ENCODE data around the gene PRAMEF25. TPM values are rescaled to one million over a fixed set of nuclear protein-coding genes. Genes with fewer than 3 reads are reported as not detected.
"Not testable (repeated sequence)": the region's sequence is repeated elsewhere in the genome, so short reads cannot be mapped to it uniquely, and the experiment has no call there.

The PRAMEF25 gene
- not detected for total RNA-seq
- not detected for polyA plus RNA-seq
- not detected for total RNA-seq

GRCh38 chr1:13070474-13070873 is at the start of gene PRAMEF25:
Gene PRAMEF25, plus strand, starts transcription at chr1:13070774. Its CDS starts 2,920 bp downstream, at chr1:13073694.
- POLR2A ChIA-PET, H3K36me3 Mint-ChIP-seq, H3K27me3 Mint-ChIP-seq: not testable (repeated sequence)

GRCh38 chr1:13056475-13056874 is 14.1 kb upstream of the PRAMEF25 start, which contains the start of gene PRAMEF27:
Gene PRAMEF27, minus strand, starts transcription at chr1:13056575. Its CDS starts 2,916 bp downstream, at chr1:13053659.
- H3K27ac Mint-ChIP-seq; H3K27me3 Mint-ChIP-seq; H3K9me3 Mint-ChIP-seq; H3K4me1 Mint-ChIP-seq; H3K4me3 ChIP-seq (ENCODE audit: low read length); H3K36me3 Mint-ChIP-seq; CTCF ChIA-PET; DNase-seq; ATAC-seq; H3K9me3 ChIP-seq (ENCODE audit: control insufficient read depth in 2 of 3, low read length in 3 of 3); H3K4me3 Mint-ChIP-seq; H3K4me1 ChIP-seq (ENCODE audit: control insufficient read depth in 2 of 2, insufficient read depth in 2 of 2, low read length in 2 of 2); H3K36me3 ChIP-seq (ENCODE audit: control insufficient read depth in 2 of 3, insufficient read depth in 3 of 3, low read length in 3 of 3); POLR2A ChIA-PET; H3K27me3 ChIP-seq (ENCODE audit: control insufficient read depth in 2 of 2, insufficient read depth in 2 of 2, low read length in 2 of 2); H3K27ac ChIP-seq (ENCODE audit: low read depth, low read length); intact Hi-C loops (cut with micrococcal nuclease): not testable (repeated sequence)

More at GRCh38 chr1:13070474-13070873, at the start of gene PRAMEF25:
- H3K4me1 Mint-ChIP-seq; H3K4me1 ChIP-seq (ENCODE audit: control insufficient read depth in 2 of 2, insufficient read depth in 2 of 2, low read length in 2 of 2); H3K9me3 ChIP-seq (ENCODE audit: control insufficient read depth in 2 of 3, low read length in 3 of 3); intact Hi-C loops (cut with micrococcal nuclease); H3K27ac ChIP-seq (ENCODE audit: low read depth, low read length); CTCF ChIA-PET; H3K27ac Mint-ChIP-seq; DNase-seq; H3K27me3 ChIP-seq (ENCODE audit: control insufficient read depth in 2 of 2, insufficient read depth in 2 of 2, low read length in 2 of 2); H3K9me3 Mint-ChIP-seq; H3K36me3 ChIP-seq (ENCODE audit: control insufficient read depth in 2 of 3, insufficient read depth in 3 of 3, low read length in 3 of 3); H3K4me3 ChIP-seq (ENCODE audit: low read length); H3K4me3 Mint-ChIP-seq; ATAC-seq: not testable (repeated sequence)

GRCh38 chr1:13116754-13117153 is 46.2 kb downstream of the PRAMEF25 start, which contains the start of gene HNRNPCL2:
Gene HNRNPCL2, minus strand, starts transcription at chr1:13116854. Its CDS starts 454 bp downstream, at chr1:13116400.
- H3K27ac ChIP-seq (ENCODE audit: low read depth, low read length); H3K27me3 ChIP-seq (ENCODE audit: control insufficient read depth in 2 of 2, insufficient read depth in 2 of 2, low read length in 2 of 2); H3K36me3 Mint-ChIP-seq; DNase-seq; ATAC-seq; H3K4me1 Mint-ChIP-seq; intact Hi-C loops (cut with micrococcal nuclease); H3K36me3 ChIP-seq (ENCODE audit: control insufficient read depth in 2 of 3, insufficient read depth in 3 of 3, low read length in 3 of 3); CTCF ChIA-PET; POLR2A ChIA-PET; H3K27ac Mint-ChIP-seq; H3K9me3 Mint-ChIP-seq; H3K9me3 ChIP-seq (ENCODE audit: control insufficient read depth in 2 of 3, low read length in 3 of 3); H3K4me3 Mint-ChIP-seq; H3K4me1 ChIP-seq (ENCODE audit: control insufficient read depth in 2 of 2, insufficient read depth in 2 of 2, low read length in 2 of 2); H3K4me3 ChIP-seq (ENCODE audit: low read length): not testable (repeated sequence)
- H3K27me3 Mint-ChIP-seq = peaks cover 0 to 16% (median 8%) of the 10 kb centered on the region in 5 donors

Other genes with a start within 250 kb of the PRAMEF25 start
- gene PRAMEF11, start 239.4 kb upstream of the PRAMEF25 start, total RNA-seq = not detected
- gene PRAMEF11, start 239.4 kb upstream of the PRAMEF25 start, polyA plus RNA-seq = not detected
- not detected for gene HNRNPCL1, start 222.1 kb upstream of the PRAMEF25 start, total RNA-seq
- not detected for gene HNRNPCL1, start 222.1 kb upstream of the PRAMEF25 start, polyA plus RNA-seq
- gene PRAMEF2, start 213.7 kb upstream of the PRAMEF25 start, total RNA-seq = not detected
- not detected for gene PRAMEF2, start 213.7 kb upstream of the PRAMEF25 start, polyA plus RNA-seq
- not detected for gene PRAMEF4, start 184.6 kb upstream of the PRAMEF25 start, total RNA-seq
- gene PRAMEF4, start 184.6 kb upstream of the PRAMEF25 start, polyA plus RNA-seq = not detected
- not detected for gene PRAMEF10, start 172.5 kb upstream of the PRAMEF25 start, total RNA-seq
- gene PRAMEF10, start 172.5 kb upstream of the PRAMEF25 start, polyA plus RNA-seq = not detected
- not detected for gene PRAMEF7, start 154.2 kb upstream of the PRAMEF25 start, total RNA-seq
- not detected for gene PRAMEF7, start 154.2 kb upstream of the PRAMEF25 start, polyA plus RNA-seq
- gene PRAMEF6, start 123.2 kb upstream of the PRAMEF25 start, total RNA-seq = not detected
- gene PRAMEF6, start 123.2 kb upstream of the PRAMEF25 start, polyA plus RNA-seq = not detected
- not detected for gene PRAMEF27, start 14.2 kb upstream of the PRAMEF25 start, total RNA-seq
- gene PRAMEF27, start 14.2 kb upstream of the PRAMEF25 start, polyA plus RNA-seq = not detected
- gene HNRNPCL3, start 10.0 kb upstream of the PRAMEF25 start, total RNA-seq = not detected
- gene HNRNPCL3, start 10.0 kb upstream of the PRAMEF25 start, polyA plus RNA-seq = not detected
- gene HNRNPCL2, start 46.1 kb downstream of the PRAMEF25 start, total RNA-seq = not detected
- not detected for gene HNRNPCL2, start 46.1 kb downstream of the PRAMEF25 start, polyA plus RNA-seq
- not detected for gene PRAMEF26, start 85.2 kb downstream of the PRAMEF25 start, total RNA-seq
- not detected for gene PRAMEF26, start 85.2 kb downstream of the PRAMEF25 start, polyA plus RNA-seq
- gene HNRNPCL4, start 94.9 kb downstream of the PRAMEF25 start, total RNA-seq = not detected
- not detected for gene HNRNPCL4, start 94.9 kb downstream of the PRAMEF25 start, polyA plus RNA-seq
- not detected for gene PRAMEF9, start 101.1 kb downstream of the PRAMEF25 start, total RNA-seq
- gene PRAMEF9, start 101.1 kb downstream of the PRAMEF25 start, polyA plus RNA-seq = not detected
- gene PRAMEF13, start 130.6 kb downstream of the PRAMEF25 start, total RNA-seq = not detected
- gene PRAMEF13, start 130.6 kb downstream of the PRAMEF25 start, polyA plus RNA-seq = not detected
- not detected for gene PRAMEF18, start 155.4 kb downstream of the PRAMEF25 start, total RNA-seq
- not detected for gene PRAMEF18, start 155.4 kb downstream of the PRAMEF25 start, polyA plus RNA-seq
- not detected for gene PRAMEF5, start 183.4 kb downstream of the PRAMEF25 start, total RNA-seq
- not detected for gene PRAMEF5, start 183.4 kb downstream of the PRAMEF25 start, polyA plus RNA-seq
- gene PRAMEF8, start 214.4 kb downstream of the PRAMEF25 start, total RNA-seq = not detected
- not detected for gene PRAMEF8, start 214.4 kb downstream of the PRAMEF25 start, polyA plus RNA-seq
- not detected for gene PRAMEF33, start 232.8 kb downstream of the PRAMEF25 start, total RNA-seq
- not detected for gene PRAMEF33, start 232.8 kb downstream of the PRAMEF25 start, polyA plus RNA-seq
- gene PRAMEF15, start 244.8 kb downstream of the PRAMEF25 start, total RNA-seq = not detected
- not detected for gene PRAMEF15, start 244.8 kb downstream of the PRAMEF25 start, polyA plus RNA-seq

Measured in naive thymus-derived CD4-positive, alpha-beta T cell (primary cell).